CD8-positive, alpha-beta memory T cell (primary cell): ENCODE data around the gene CLIC6. TPM values are rescaled to one million over a fixed set of nuclear protein-coding genes. Genes with fewer than 3 reads are reported as not detected.

Experiments
- CTCF ChIA-PET: fragments of 350-600 bp; sonication (Branson Sonifier 250); formaldehyde crosslinking; loops from one replicate; lab custom pipeline; 2021; ENCODE audit warnings: antibody characterized with exemption; lab: Charles Lee
- POLR2A ChIA-PET: fragments of 350-600 bp; sonication (Branson Sonifier 250); formaldehyde crosslinking; loops from one replicate; lab custom pipeline; 2021; ENCODE audit warnings: antibody characterized with exemption; lab: Charles Lee
- DNase-seq, 5 donors: peaks; one replicate each; pipeline versions ENCODE4 v3.0.0 to v3.0.0-alpha.2; 2020 to 2022; ENCODE audit warnings: mixed read lengths in 1 of 5
- H3K27ac ChIP-seq: one replicate; pipeline ENCODE4 v1.7.0; 2013; ENCODE audit warnings: low read depth, mild to moderate bottlenecking, low read length, moderate library complexity
- H3K27me3 ChIP-seq: 2 replicates; pipeline ENCODE4 v1.7.0; 2013; ENCODE audit warnings: low read length, mild to moderate bottlenecking; ENCODE audit not compliant: insufficient read depth, poor library complexity, severe bottlenecking
- H3K36me3 ChIP-seq: 2 replicates; pipeline ENCODE4 v1.7.0; 2013; ENCODE audit warnings: mild to moderate bottlenecking, low read length, moderate library complexity; ENCODE audit not compliant: insufficient read depth
- H3K4me1 ChIP-seq: 2 replicates; pipeline ENCODE4 v1.7.0; 2013; ENCODE audit warnings: mild to moderate bottlenecking, low read length, moderate library complexity; ENCODE audit not compliant: insufficient read depth
- H3K4me3 ChIP-seq: 2 replicates; pipeline ENCODE4 v1.7.0; 2013; ENCODE audit warnings: mild to moderate bottlenecking, low read length
- H3K9me3 ChIP-seq: 2 replicates; pipeline ENCODE4 v1.7.0; 2013; ENCODE audit warnings: mild to moderate bottlenecking, low read length
- H3K27ac Mint-ChIP-seq, 8 donors: one replicate each; pipeline ENCODE4 v1.8.0; 2020 to 2021; ENCODE audit warnings: mixed read lengths in 8 of 8, mild to moderate bottlenecking in 6 of 8, inconsistent platforms in 3 of 8, moderate library complexity in 3 of 8
- H3K27me3 Mint-ChIP-seq, 2 donors: one replicate each; pipeline ENCODE4 v1.8.0; 2020 to 2021; ENCODE audit warnings: mixed read lengths in 2 of 2, mild to moderate bottlenecking in 1 of 2, moderate library complexity in 1 of 2
- H3K36me3 Mint-ChIP-seq, 3 donors: one replicate each; pipeline ENCODE4 v1.8.0; 2020 to 2021; ENCODE audit warnings: mixed read lengths in 3 of 3, inconsistent platforms in 1 of 3, mild to moderate bottlenecking in 1 of 3
- H3K4me1 Mint-ChIP-seq, 3 donors: one replicate each; pipeline ENCODE4 v1.8.0; 2020 to 2021; ENCODE audit warnings: mixed read lengths in 3 of 3, inconsistent platforms in 1 of 3, mild to moderate bottlenecking in 1 of 3
- H3K4me3 Mint-ChIP-seq, 7 donors: one replicate each; pipeline ENCODE4 v1.8.0; 2020 to 2021; ENCODE audit warnings: mixed read lengths in 7 of 7, mild to moderate bottlenecking in 6 of 7, moderate library complexity in 4 of 7, inconsistent platforms in 2 of 7
- H3K9me3 Mint-ChIP-seq, 5 donors: one replicate each; pipeline ENCODE4 v1.8.0; 2020 to 2022; ENCODE audit warnings: mixed read lengths in 5 of 5, mild to moderate bottlenecking in 3 of 5, moderate library complexity in 2 of 5, inconsistent platforms in 1 of 5
- polyA plus RNA-seq: library from polyadenylated mRNA; unstranded; fragments of 300-500 nt; fragmentation: Illumina TruSeq; gene quantifications from one replicate; pipeline ENCODE4 v1.2.3, GENCODE V29; 2021
- total RNA-seq, 2 experiments: library from RNA; stranded (reverse); gene quantifications; one replicate each; pipeline ENCODE4 v1.2.3, GENCODE V29; 2021

CLIC6 gene
- total and polyA plus RNA-seq, 3 experiments from 2014 or later = 0.08 to 0.44 (median 0.37) TPM

DNA sequence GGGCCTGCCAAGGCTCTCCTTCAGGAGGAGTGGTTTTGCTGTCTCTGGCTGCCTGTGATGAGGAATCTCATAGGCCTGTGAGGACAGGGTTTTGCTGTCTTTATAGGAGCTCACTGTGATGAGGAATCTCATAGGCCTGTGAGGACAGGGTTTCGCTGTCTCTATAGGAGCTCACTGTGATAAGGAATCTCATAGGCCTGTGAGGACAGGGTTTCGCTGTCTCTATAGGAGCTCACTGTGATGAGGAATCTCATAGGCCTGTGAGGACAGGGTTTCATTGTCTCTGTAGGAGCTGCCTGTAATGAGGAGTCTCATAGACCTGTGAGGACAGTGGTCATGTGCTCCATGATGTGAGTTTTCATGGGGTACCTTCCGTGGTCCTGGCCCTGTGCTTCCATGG, 29.0 kb downstream of the CLIC6 start:
- no peak overlapping the region for H3K27ac Mint-ChIP-seq
- peaks cover 15 to 20% of the 10 kb centered on the region in 2 donors for H3K27me3 Mint-ChIP-seq
- CTCF ChIA-PET = no interaction called here
- no peak overlapping the region for H3K4me3 Mint-ChIP-seq
- Histone ChIP-seq H3K4me3 (no peak overlapping the region), H3K9me3 (no peaks in the 10 kb centered on the region), H3K27ac (no peak overlapping the region), H3K4me1 (no peaks in the 10 kb centered on the region), H3K36me3 (no peaks in the 10 kb centered on the region), H3K27me3 (no peaks in the 10 kb centered on the region)
- peaks cover 0 to 5% (median 4%) of the 10 kb centered on the region in 3 donors for H3K4me1 Mint-ChIP-seq
- H3K36me3 Mint-ChIP-seq = peaks cover 0 to 4% (median 1%) of the 10 kb centered on the region in 3 donors
- no peak for DNase-seq
- POLR2A ChIA-PET = no interaction called here
- peaks cover 0 to 2% (median 0%) of the 10 kb centered on the region in 5 donors for H3K9me3 Mint-ChIP-seq

DNA sequence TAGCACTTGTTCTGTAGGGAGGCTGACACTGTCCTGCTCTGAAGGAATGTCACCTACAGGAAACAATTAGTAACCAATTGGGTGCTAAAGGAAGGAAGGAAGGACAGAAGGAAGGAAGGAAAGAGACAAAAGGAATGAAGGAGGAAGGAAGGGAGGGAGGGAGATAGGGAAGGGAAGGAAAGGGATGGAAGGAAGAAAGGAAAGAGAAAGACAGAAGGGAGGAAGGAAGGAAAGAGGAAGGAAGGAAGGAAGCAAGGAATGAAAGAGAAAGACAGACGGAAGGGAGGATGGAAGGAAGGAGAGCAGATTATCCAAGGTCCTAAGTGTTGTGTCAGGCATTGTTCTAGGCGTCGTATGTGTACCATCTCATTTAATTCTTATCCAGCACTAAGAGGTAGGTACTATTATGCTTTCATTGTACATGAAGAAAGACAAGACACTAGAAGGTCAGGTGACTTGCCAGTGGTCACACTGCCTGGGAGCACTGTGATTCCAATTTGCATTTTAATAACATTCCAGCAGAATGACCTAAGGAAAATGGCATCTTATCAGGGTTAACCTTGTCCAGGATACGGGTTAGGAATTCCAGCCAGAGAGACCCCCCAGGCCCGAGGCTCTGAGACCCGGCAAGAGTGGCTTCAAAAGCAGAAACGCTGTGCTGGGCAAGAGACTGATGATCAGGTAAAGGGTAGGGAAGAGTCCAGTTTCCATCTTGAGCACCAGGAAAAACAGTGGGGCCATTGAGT, 29.6 kb downstream of the CLIC6 start:
- H3K27me3 Mint-ChIP-seq = peaks cover 15 to 20% of the 10 kb centered on the region in 2 donors
- Histone ChIP-seq H3K27me3 (no peaks in the 10 kb centered on the region), H3K36me3 (no peaks in the 10 kb centered on the region), H3K4me3 (no peak overlapping the region), H3K4me1 (no peaks in the 10 kb centered on the region), H3K9me3 (no peaks in the 10 kb centered on the region), H3K27ac (no peak overlapping the region)
- ChIA-PET CTCF (no interaction called here), POLR2A (no interaction called here)
- peaks cover 0 to 4% (median 1%) of the 10 kb centered on the region in 3 donors for H3K36me3 Mint-ChIP-seq
- H3K27ac Mint-ChIP-seq = peak overlapping the region in 1 of 8 donors; percentile 49
- H3K4me1 Mint-ChIP-seq = peaks cover 0 to 2% (median under 1%) of the 10 kb centered on the region in 3 donors
- no peak for DNase-seq
- no peak overlapping the region for H3K4me3 Mint-ChIP-seq
- peaks cover 0 to 2% (median 0%) of the 10 kb centered on the region in 5 donors for H3K9me3 Mint-ChIP-seq

DNA sequence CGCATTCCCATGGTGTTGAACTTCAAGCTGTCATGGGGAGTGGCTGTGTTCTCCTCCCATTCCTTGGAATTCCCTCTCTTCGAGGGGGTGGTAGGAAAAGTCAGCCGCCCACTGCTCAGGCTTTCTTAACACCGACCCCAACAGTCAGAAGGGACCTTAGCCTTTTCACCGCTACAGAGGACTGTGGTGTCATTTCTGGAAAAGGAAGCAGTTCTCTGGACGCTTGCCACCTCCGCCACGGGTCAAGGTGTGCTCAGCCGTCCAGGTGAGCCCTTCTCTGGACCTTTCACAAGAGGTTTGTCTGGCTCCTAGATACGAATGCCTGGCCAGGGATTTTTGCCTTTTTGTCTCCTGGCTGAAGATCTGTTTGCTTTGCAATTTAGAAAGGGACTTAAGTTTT, 31.8 kb downstream of the CLIC6 start:
- H3K4me3 ChIP-seq = no peak overlapping the region
- H3K27me3 Mint-ChIP-seq = peaks cover 13 to 15% of the 10 kb centered on the region in 2 donors
- no peak for DNase-seq
- H3K36me3 Mint-ChIP-seq = no peaks in the 10 kb centered on the region
- H3K9me3 Mint-ChIP-seq = no peaks in the 10 kb centered on the region
- no peak overlapping the region for H3K4me3 Mint-ChIP-seq
- H3K27me3 ChIP-seq = no peaks in the 10 kb centered on the region
- H3K9me3 ChIP-seq = no peaks in the 10 kb centered on the region
- H3K4me1 Mint-ChIP-seq = no peaks in the 10 kb centered on the region
- ChIA-PET POLR2A (no interaction called here), CTCF (interaction anchor here (1.5 kb wide), 1 partner anchor 8 kb away, joined by 5 read pairs; no protein-coding TSS in a partner anchor)
- H3K4me1 ChIP-seq = no peaks in the 10 kb centered on the region
- no peaks in the 10 kb centered on the region for H3K36me3 ChIP-seq
- H3K27ac ChIP-seq = no peak overlapping the region
- peak overlapping the region in 1 of 8 donors; percentile 70 for H3K27ac Mint-ChIP-seq

DNA sequence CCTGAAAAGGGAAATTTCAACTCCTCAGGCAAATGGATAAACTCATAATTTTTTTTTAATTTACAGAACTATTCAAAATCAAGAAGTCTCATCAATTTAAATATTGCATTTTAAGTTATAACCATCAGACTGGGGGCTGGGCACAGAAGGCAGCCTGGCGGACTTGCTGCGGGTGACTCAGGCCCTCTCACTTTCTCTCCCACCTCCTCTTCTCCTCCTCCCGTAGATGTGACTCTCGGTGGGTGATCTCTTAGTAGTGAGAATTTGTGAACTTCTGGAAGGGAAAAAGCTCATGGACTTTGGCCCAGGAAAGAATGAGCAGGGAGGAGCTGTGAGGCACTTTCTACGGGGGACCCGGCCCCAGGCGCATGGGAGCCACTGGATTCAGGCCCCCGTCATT, 32.9 kb downstream of the CLIC6 start:
- POLR2A ChIA-PET = no interaction called here
- H3K4me1 Mint-ChIP-seq = peaks cover 0 to 3% (median 0%) of the 10 kb centered on the region in 3 donors
- Histone ChIP-seq H3K9me3 (no peaks in the 10 kb centered on the region), H3K4me1 (no peaks in the 10 kb centered on the region), H3K36me3 (no peaks in the 10 kb centered on the region), H3K4me3 (no peak overlapping the region), H3K27me3 (no peaks in the 10 kb centered on the region), H3K27ac (no peak overlapping the region)
- no peak overlapping the region for H3K27ac Mint-ChIP-seq
- no peaks in the 10 kb centered on the region for H3K36me3 Mint-ChIP-seq
- DNase-seq = no peak
- peaks cover 13 to 15% of the 10 kb centered on the region in 2 donors for H3K27me3 Mint-ChIP-seq
- no peaks in the 10 kb centered on the region for H3K9me3 Mint-ChIP-seq
- no peak overlapping the region for H3K4me3 Mint-ChIP-seq
- CTCF ChIA-PET = interaction anchor here (1.5 kb wide), 1 partner anchor 9 kb away, joined by 5 read pairs; no protein-coding TSS in a partner anchor

DNA sequence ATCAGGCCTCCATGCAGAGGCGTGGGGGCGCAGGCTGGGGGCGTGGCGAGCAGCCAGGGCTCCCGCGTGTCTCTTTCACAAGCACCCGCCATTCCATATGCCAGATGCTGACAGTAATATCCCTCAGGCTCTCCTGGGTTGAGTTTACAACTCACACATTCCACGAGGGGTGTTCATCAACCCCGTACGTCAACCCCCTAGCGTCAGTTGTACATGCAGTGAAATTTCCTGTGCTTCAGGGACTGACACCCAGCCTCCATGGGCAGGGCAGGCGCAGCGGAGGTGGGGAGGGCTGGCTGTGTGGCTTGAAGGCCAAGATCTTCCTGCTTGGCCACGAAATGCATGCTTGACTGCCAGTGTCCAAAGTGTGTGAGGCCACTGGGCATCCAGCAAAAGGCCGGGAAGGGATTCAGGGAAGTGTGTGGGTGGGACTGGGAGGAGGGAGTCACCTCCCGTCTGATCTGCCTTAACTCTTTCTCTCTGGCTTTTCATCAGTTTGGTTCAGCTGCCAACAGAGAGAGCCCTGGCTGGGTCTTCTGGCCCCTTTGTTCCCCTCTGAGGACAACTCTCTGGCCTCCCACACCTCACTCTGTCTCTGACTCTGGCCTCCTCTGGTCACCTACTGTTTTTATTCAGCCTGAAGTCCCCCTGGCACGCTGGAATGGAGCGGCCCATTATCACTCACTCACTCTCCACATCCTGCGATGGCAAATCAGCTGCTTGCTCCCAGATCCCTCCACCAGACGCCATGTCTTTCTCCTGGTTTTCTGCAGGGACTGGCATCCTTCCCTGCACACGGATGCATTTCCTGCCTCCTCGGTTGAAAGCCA, 33.8 kb downstream of the CLIC6 start:
- DNase-seq = no peak
- Mint-ChIP-seq H3K36me3 (no peaks in the 10 kb centered on the region), H3K27me3 (peaks cover 13 to 15% of the 10 kb centered on the region in 2 donors), H3K27ac (no peak overlapping the region), H3K4me1 (peaks cover 2 to 7% (median 6%) of the 10 kb centered on the region in 3 donors), H3K4me3 (no peak overlapping the region), H3K9me3 (no peaks in the 10 kb centered on the region)
- Histone ChIP-seq H3K27me3 (no peaks in the 10 kb centered on the region), H3K4me3 (no peak overlapping the region), H3K4me1 (peaks cover 4% of the 10 kb centered on the region), H3K27ac (no peak overlapping the region), H3K9me3 (no peaks in the 10 kb centered on the region), H3K36me3 (no peaks in the 10 kb centered on the region)
- ChIA-PET CTCF (no interaction called here), POLR2A (no interaction called here)

DNA sequence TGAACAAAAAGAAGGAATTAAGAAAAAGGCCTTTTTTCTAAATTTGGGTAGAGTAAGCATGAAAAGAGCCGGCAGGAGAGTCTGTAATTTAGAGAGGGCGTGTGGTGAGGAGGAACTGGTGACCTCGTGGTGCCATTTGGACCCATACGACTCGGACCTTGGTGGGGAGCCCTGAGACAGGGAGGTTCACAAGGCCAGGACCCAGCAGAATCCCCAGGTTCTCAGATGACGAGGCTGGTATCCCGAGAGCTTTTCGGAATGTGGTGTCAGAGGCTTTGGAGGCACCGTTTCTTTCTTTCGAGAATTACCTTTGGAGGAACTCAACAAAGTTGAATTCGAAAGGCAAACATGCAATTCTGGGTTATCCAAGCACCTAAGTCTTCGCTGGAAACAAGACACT, 34.8 kb downstream of the CLIC6 start:
- H3K27ac ChIP-seq = no peak overlapping the region
- ChIA-PET CTCF (no interaction called here), POLR2A (no interaction called here)
- H3K4me1 ChIP-seq = peaks cover 14% of the 10 kb centered on the region
- no peak for DNase-seq
- Mint-ChIP-seq H3K27me3 (peaks cover 15 to 20% of the 10 kb centered on the region in 2 donors), H3K36me3 (no peaks in the 10 kb centered on the region), H3K9me3 (no peaks in the 10 kb centered on the region), H3K4me1 (peaks cover 11 to 17% (median 16%) of the 10 kb centered on the region in 3 donors), H3K4me3 (no peak overlapping the region), H3K27ac (no peak overlapping the region)
- no peaks in the 10 kb centered on the region for H3K27me3 ChIP-seq
- no peak overlapping the region for H3K4me3 ChIP-seq
- H3K9me3 ChIP-seq = no peaks in the 10 kb centered on the region
- no peaks in the 10 kb centered on the region for H3K36me3 ChIP-seq

DNA sequence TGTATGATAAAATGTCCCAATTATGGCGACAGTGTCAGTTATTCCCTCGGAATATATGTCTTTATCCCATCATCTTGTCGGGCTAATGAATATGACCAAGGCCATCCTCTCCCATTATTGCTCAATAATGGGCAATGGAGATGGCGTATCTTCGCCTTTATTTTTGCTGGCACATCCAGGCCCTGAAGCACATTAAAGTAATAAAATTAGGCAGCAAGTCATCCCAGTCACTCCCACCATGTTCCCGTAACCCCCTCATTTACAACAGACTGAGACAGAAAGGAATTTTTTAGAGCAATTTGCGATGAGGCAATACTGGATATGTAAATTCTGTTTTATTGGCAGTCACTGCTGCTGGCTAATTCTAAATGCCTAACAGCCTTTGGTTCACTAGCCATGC, 35.3 kb downstream of the CLIC6 start:
- Histone ChIP-seq H3K27ac (no peak overlapping the region), H3K4me3 (no peak overlapping the region), H3K27me3 (no peaks in the 10 kb centered on the region), H3K36me3 (no peaks in the 10 kb centered on the region), H3K4me1 (peaks cover 16% of the 10 kb centered on the region), H3K9me3 (no peaks in the 10 kb centered on the region)
- CTCF ChIA-PET = no interaction called here
- no peaks in the 10 kb centered on the region for H3K36me3 Mint-ChIP-seq
- peaks cover 15 to 21% of the 10 kb centered on the region in 2 donors for H3K27me3 Mint-ChIP-seq
- DNase-seq = no peak
- H3K4me3 Mint-ChIP-seq = no peak overlapping the region
- peaks cover 12 to 21% (median 17%) of the 10 kb centered on the region in 3 donors for H3K4me1 Mint-ChIP-seq
- no peak overlapping the region for H3K27ac Mint-ChIP-seq
- POLR2A ChIA-PET = no interaction called here
- H3K9me3 Mint-ChIP-seq = no peaks in the 10 kb centered on the region

DNA sequence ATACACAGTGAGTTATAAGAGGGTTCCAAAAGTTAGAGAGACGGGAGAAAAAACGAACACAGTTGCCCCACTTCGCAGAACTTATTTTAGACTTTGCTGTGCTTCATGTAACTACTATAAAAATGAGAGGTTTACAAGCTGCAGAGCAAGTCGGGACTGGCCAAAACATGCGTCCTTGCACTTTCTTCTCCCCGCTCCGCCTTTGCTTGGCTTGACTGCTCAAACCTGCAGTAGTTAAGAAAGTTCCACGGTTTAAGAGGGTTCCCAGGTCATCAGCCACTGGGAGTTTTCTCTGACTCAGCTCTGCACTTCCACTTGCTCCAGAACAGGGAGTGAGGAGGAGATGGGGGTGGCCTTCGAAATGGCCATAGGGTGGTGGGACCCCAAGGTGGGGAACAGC, 36.2 kb downstream of the CLIC6 start:
- no peaks in the 10 kb centered on the region for H3K27me3 ChIP-seq
- no peak for DNase-seq
- H3K27me3 Mint-ChIP-seq = peaks cover 15 to 22% of the 10 kb centered on the region in 2 donors
- H3K4me3 ChIP-seq = no peak overlapping the region
- H3K4me1 ChIP-seq = peaks cover 16% of the 10 kb centered on the region
- ChIA-PET CTCF (no interaction called here), POLR2A (no interaction called here)
- H3K4me3 Mint-ChIP-seq = no peak overlapping the region
- H3K9me3 Mint-ChIP-seq = no peaks in the 10 kb centered on the region
- H3K9me3 ChIP-seq = no peaks in the 10 kb centered on the region
- H3K27ac ChIP-seq = no peak overlapping the region
- H3K36me3 ChIP-seq = no peaks in the 10 kb centered on the region
- no peak overlapping the region for H3K27ac Mint-ChIP-seq
- peaks cover 12 to 25% (median 17%) of the 10 kb centered on the region in 3 donors for H3K4me1 Mint-ChIP-seq
- no peaks in the 10 kb centered on the region for H3K36me3 Mint-ChIP-seq
